Measurements from ENCODE around the gene PLXNC1.

Gene PLXNC1

GRCh38 chr12:94266796-94267536 is 118.6 kb downstream of the PLXNC1 start:
- ChIA-PET CTCF (no interaction called here), POLR2A (no interaction called here)
- DNase-seq (ENCODE audit: extremely low spot score), result no peak
- TF ChIP-seq ELF4 (IDR thresholded peaks at IDR 0.05), result no peak
- TF ChIP-seq NFRKB (IDR thresholded peaks at IDR 0.05), result no peak
- TF ChIP-seq, protein P1, sequence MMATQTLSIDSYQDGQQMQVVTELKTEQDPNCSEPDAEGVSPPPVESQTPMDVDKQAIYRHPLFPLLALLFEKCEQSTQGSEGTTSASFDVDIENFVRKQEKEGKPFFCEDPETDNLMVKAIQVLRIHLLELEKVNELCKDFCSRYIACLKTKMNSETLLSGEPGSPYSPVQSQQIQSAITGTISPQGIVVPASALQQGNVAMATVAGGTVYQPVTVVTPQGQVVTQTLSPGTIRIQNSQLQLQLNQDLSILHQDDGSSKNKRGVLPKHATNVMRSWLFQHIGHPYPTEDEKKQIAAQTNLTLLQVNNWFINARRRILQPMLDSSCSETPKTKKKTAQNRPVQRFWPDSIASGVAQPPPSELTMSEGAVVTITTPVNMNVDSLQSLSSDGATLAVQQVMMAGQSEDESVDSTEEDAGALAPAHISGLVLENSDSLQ (IDR thresholded peaks at IDR 0.05), result no peak
- no peak for TF ChIP-seq TARDBP (IDR thresholded peaks at IDR 0.05)
- no peak for TF ChIP-seq CTBP1 (IDR thresholded peaks at IDR 0.05; ENCODE audit: borderline replicate concordance)
- no peak for TF ChIP-seq FOXK2 (IDR thresholded peaks at IDR 0.05)
- TF ChIP-seq BHLHE40 (IDR thresholded peaks at IDR 0.05; ENCODE audit: borderline replicate concordance), result no peak
- no peak for TF ChIP-seq FOXM1 (IDR thresholded peaks at IDR 0.05; ENCODE audit: borderline replicate concordance)
- TF ChIP-seq HDGF (IDR thresholded peaks at IDR 0.05; ENCODE audit: borderline replicate concordance), result no peak
- no peak for TF ChIP-seq ZNF384 (IDR thresholded peaks at IDR 0.05)

- DNase-seq (ENCODE audit: extremely low spot score), result no peak
- ChIA-PET POLR2A (no interaction called here), CTCF (no interaction called here)
- no peak for TF ChIP-seq LEF1 (IDR thresholded peaks at IDR 0.05; ENCODE audit: borderline replicate concordance)
- no peak for TF ChIP-seq L3MBTL2 (conservative IDR thresholded peaks at IDR 0.05)
- TF ChIP-seq, protein P1 (IDR thresholded peaks at IDR 0.05), result no peak
- no peak for TF ChIP-seq SP1 (IDR thresholded peaks at IDR 0.05)
- TF ChIP-seq FOXA1 (IDR thresholded peaks at IDR 0.05), result no peak
- TF ChIP-seq SUZ12 (IDR thresholded peaks at IDR 0.05), result no peak
- no peak for TF ChIP-seq HDGF (IDR thresholded peaks at IDR 0.05; ENCODE audit: borderline replicate concordance)
These were observed 119.1 kb downstream of the PLXNC1 start for GRCh38 chr12:94267537-94267872.

- ChIA-PET POLR2A (no interaction called here), CTCF (no interaction called here)
- TF ChIP-seq FOXK2 (IDR thresholded peaks at IDR 0.05) (no peak), FOXM1 (IDR thresholded peaks at IDR 0.05; ENCODE audit: borderline replicate concordance) (no peak), HDGF (IDR thresholded peaks at IDR 0.05; ENCODE audit: borderline replicate concordance) (no peak), TARDBP (IDR thresholded peaks at IDR 0.05) (no peak), FOXA1 (IDR thresholded peaks at IDR 0.05) (no peak), ELF4 (IDR thresholded peaks at IDR 0.05) (no peak)
- no peak for DNase-seq (ENCODE audit: extremely low spot score)
These were observed 119.6 kb downstream of the PLXNC1 start for GRCh38 chr12:94267921-94268471.

- TF ChIP-seq ELF4 (IDR thresholded peaks at IDR 0.05) (no peak), HDGF (IDR thresholded peaks at IDR 0.05; ENCODE audit: borderline replicate concordance) (no peak), LEF1 (IDR thresholded peaks at IDR 0.05; ENCODE audit: borderline replicate concordance) (no peak), FOXA1 (IDR thresholded peaks at IDR 0.05) (no peak), ZNF384 (IDR thresholded peaks at IDR 0.05) (no peak), SUZ12 (IDR thresholded peaks at IDR 0.05) (no peak)
- TF ChIP-seq, protein P1 (IDR thresholded peaks at IDR 0.05), result no peak
- DNase-seq (ENCODE audit: extremely low spot score), result no peak
- ChIA-PET CTCF (no interaction called here), POLR2A (no interaction called here)
These were observed 121.1 kb downstream of the PLXNC1 start for GRCh38 chr12:94269316-94269999.

GRCh38 chr12:94271351-94271750 is 123.0 kb downstream of the PLXNC1 start:
- CTCF ChIA-PET, result interaction anchor here (0.6 kb wide), 1 partner anchor 145 kb away, joined by 7 read pairs; no protein-coding TSS in a partner anchor
- DNase-seq (ENCODE audit: extremely low spot score), result no peak
- TF ChIP-seq ZNF384 (IDR thresholded peaks at IDR 0.05) (no peak), TARDBP (IDR thresholded peaks at IDR 0.05) (no peak), ELF4 (IDR thresholded peaks at IDR 0.05) (no peak)
- POLR2A ChIA-PET, result no interaction called here

DNA sequence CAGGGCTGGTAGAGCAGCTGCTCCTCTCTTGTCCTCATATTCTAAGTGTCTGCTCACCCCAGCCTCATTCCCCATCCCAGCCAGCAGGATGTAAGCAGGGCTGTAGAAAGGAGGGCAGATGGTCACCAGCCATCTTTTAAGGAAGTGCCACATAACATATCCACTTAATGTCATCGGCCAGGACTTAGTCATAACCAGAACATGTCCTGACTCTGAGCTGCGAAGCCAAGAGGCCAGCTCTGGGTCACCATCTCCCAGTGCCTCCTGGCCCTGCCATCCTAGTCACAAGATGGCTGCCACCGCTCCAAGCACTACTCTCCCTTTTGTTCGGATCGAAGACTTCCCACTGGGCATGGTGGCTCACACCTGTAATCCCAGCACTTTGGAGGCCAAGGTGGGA is 123.9 kb downstream of the PLXNC1 start:
- ChIA-PET POLR2A (interaction anchor here (0.6 kb wide), 1 partner anchor 18 kb away, joined by 3 read pairs; no protein-coding TSS in a partner anchor), CTCF (no interaction called here)
- TF ChIP-seq FOXA1 (IDR thresholded peaks at IDR 0.05), result no peak
- TF ChIP-seq, protein P1 (IDR thresholded peaks at IDR 0.05), result no peak
- no peak for TF ChIP-seq BHLHE40 (IDR thresholded peaks at IDR 0.05; ENCODE audit: borderline replicate concordance)
- TF ChIP-seq L3MBTL2 (conservative IDR thresholded peaks at IDR 0.05), result no peak
- no peak for TF ChIP-seq SUZ12 (IDR thresholded peaks at IDR 0.05)
- no peak for TF ChIP-seq ZNF384 (IDR thresholded peaks at IDR 0.05)
- no peak for DNase-seq (ENCODE audit: extremely low spot score)
